ENCODE data around the gene CYP27C1. TPM values are rescaled to one million over a fixed set of nuclear protein-coding genes. Genes with fewer than 3 reads are reported as not detected.

Gene CYP27C1
- total RNA-seq, 1 experiment from 2014 or later: 0.11 TPM

- no peak overlapping the region for H3K4me3 ChIP-seq (ENCODE audit: low read depth, low read length)
- intact Hi-C loops (cut with micrococcal nuclease; ENCODE audit: unreplicated experiment): no loop called here
- H3K27me3 ChIP-seq (replicated peaks; ENCODE audit: control insufficient read depth, insufficient read depth, low read length): no peaks in the 10 kb centered on the region
- H3K36me3 ChIP-seq (ENCODE audit: control insufficient read depth, insufficient read depth, low read length): no peaks in the 10 kb centered on the region
- ChIA-PET CTCF (interaction anchor here (1.4 kb wide), 1 partner anchor 77 kb away, joined by 3 read pairs; no protein-coding TSS in a partner anchor), POLR2A (interaction anchor here (1.1 kb wide), 1 partner anchor 39 kb away, joined by 3 read pairs; the partner anchor contains the start of gene BIN1)
- no peak overlapping the region for H3K27ac Mint-ChIP-seq (ENCODE audit: unreplicated experiment)
- no peak overlapping the region for H3K4me3 Mint-ChIP-seq (ENCODE audit: unreplicated experiment)
- peaks cover 9% of the 10 kb centered on the region for H3K4me1 Mint-ChIP-seq (ENCODE audit: low read depth, unreplicated experiment)
- no peaks in the 10 kb centered on the region for H3K36me3 Mint-ChIP-seq (ENCODE audit: insufficient read depth, unreplicated experiment)
- no TSS peak for BruUV-seq (replicated peaks)
- H3K9me3 ChIP-seq: 0 out of 2 replicates have a peak, but pooled peaks cover 1% of the 10 kb centered on the region
- TF ChIP-seq CTCF (IDR thresholded peaks at IDR 0.05; ENCODE audit: insufficient read depth in 1 of 2, low read depth in 1 of 2, low read length in 1 of 2, severe bottlenecking in 1 of 2, unreplicated experiment in 1 of 2): no peak
- no peaks in the 10 kb centered on the region for H3K27me3 Mint-ChIP-seq (ENCODE audit: insufficient read depth, unreplicated experiment)
- peaks cover 10% of the 10 kb centered on the region for H3K9me3 Mint-ChIP-seq (ENCODE audit: unreplicated experiment)
- H3K4me1 ChIP-seq: no peaks in the 10 kb centered on the region
- no peak for DNase-seq
Observed at GRCh38 chr2:127145280-127145895, 74.7 kb downstream of the CYP27C1 start.

- peaks cover 5% of the 10 kb centered on the region for H3K36me3 Mint-ChIP-seq (ENCODE audit: insufficient read depth, unreplicated experiment)
- peaks cover 16% of the 10 kb centered on the region for H3K4me1 Mint-ChIP-seq (ENCODE audit: low read depth, unreplicated experiment)
- no peaks in the 10 kb centered on the region for H3K27me3 ChIP-seq (replicated peaks; ENCODE audit: control insufficient read depth, insufficient read depth, low read length)
- intact Hi-C loops (cut with micrococcal nuclease; ENCODE audit: unreplicated experiment): loop anchor here (1.0 kb wide), 1 partner anchor 76 kb away; no protein-coding TSS in a partner anchor
- CTCF ChIA-PET: interaction anchor here (0.6 to 1.4 kb wide), 4 partner anchors 26 to 76 kb away, joined by 3 to 8 read pairs (median 4); no protein-coding TSS in a partner anchor
- peaks cover 21% of the 10 kb centered on the region for H3K9me3 Mint-ChIP-seq (ENCODE audit: unreplicated experiment)
- no peak for TF ChIP-seq CTCF (IDR thresholded peaks at IDR 0.05; ENCODE audit: insufficient read depth in 1 of 2, low read depth in 1 of 2, low read length in 1 of 2, severe bottlenecking in 1 of 2, unreplicated experiment in 1 of 2)
- H3K4me3 Mint-ChIP-seq (ENCODE audit: unreplicated experiment): no peak overlapping the region
- no peaks in the 10 kb centered on the region for H3K4me1 ChIP-seq
- POLR2A ChIA-PET: no interaction called here
- H3K27me3 Mint-ChIP-seq (ENCODE audit: insufficient read depth, unreplicated experiment): no peaks in the 10 kb centered on the region
- no TSS peak for BruUV-seq (replicated peaks)
- H3K36me3 ChIP-seq (ENCODE audit: control insufficient read depth, insufficient read depth, low read length): no peaks in the 10 kb centered on the region
- no peak overlapping the region for H3K27ac Mint-ChIP-seq (ENCODE audit: unreplicated experiment)
- no peak for DNase-seq
- no peak overlapping the region for H3K4me3 ChIP-seq (ENCODE audit: low read depth, low read length)
- 0 out of 2 replicates have a peak, but pooled peaks cover 3% of the 10 kb centered on the region for H3K9me3 ChIP-seq
Observed at GRCh38 chr2:127143841-127144782, 76.0 kb downstream of the CYP27C1 start.

Measured in Caco-2 (cell line).